H9 (cell line): ENCODE measurements around the gene SYNPO. TPM values are rescaled to one million over a fixed set of nuclear protein-coding genes. Genes with fewer than 3 reads are reported as not detected.

Experiments
- DNase-seq: peaks from one replicate; pipeline ENCODE4 v3.0.0-alpha.2; 2017
- H2AFZ ChIP-seq: one replicate; pipeline ENCODE4 v1.6.1; 2013; ENCODE audit warnings: mild to moderate bottlenecking, low read length, control low read depth, moderate library complexity
- H2AK5ac ChIP-seq: 2 replicates; pipeline ENCODE4 v1.6.1; 2013; ENCODE audit warnings: low read length, control low read depth, mixed read lengths; ENCODE audit not compliant: insufficient read length
- H2BK120ac ChIP-seq: one replicate; pipeline ENCODE4 v1.6.1; 2013; ENCODE audit warnings: low read depth, mild to moderate bottlenecking, low read length, control low read depth, inconsistent platforms; ENCODE audit not compliant: poor library complexity, severe bottlenecking
- H2BK12ac ChIP-seq: 2 replicates; pipeline ENCODE4 v1.6.1; 2013; ENCODE audit warnings: low read length, control low read depth, mixed read lengths, low read depth; ENCODE audit not compliant: insufficient read length
- H2BK15ac ChIP-seq: 2 replicates; pipeline ENCODE4 v1.6.1; 2013; ENCODE audit warnings: low read depth, low read length, control low read depth
- H2BK20ac ChIP-seq: one replicate; pipeline ENCODE4 v1.6.1; 2013; ENCODE audit warnings: low read depth, mild to moderate bottlenecking, low read length, control low read depth, inconsistent platforms; ENCODE audit not compliant: poor library complexity, severe bottlenecking
- H2BK5ac ChIP-seq: 2 replicates; pipeline ENCODE4 v1.6.1; 2013; ENCODE audit warnings: low read length, control low read depth, mixed read lengths; ENCODE audit not compliant: insufficient read length
- H3K14ac ChIP-seq: 2 replicates; pipeline ENCODE4 v1.6.1; 2013; ENCODE audit warnings: low read length, control low read depth; ENCODE audit not compliant: insufficient read depth
- H3K18ac ChIP-seq: 2 replicates; pipeline ENCODE4 v1.6.1; 2013; ENCODE audit warnings: low read depth, mild to moderate bottlenecking, mixed read lengths, low read length, control low read depth; ENCODE audit not compliant: insufficient read length
- H3K23ac ChIP-seq: 2 replicates; pipeline ENCODE4 v1.6.1; 2013; ENCODE audit warnings: low read length, control low read depth, mixed read lengths, low read depth; ENCODE audit not compliant: insufficient read length
- H3K23me2 ChIP-seq: 2 replicates; pipeline ENCODE4 v1.6.1; 2013; ENCODE audit warnings: low read depth, mild to moderate bottlenecking, mixed read lengths, low read length, control low read depth; ENCODE audit not compliant: insufficient read length, poor library complexity, severe bottlenecking
- H3K27ac ChIP-seq: 2 replicates; pipeline ENCODE4 v1.5.1; 2013; ENCODE audit warnings: low read length, control low read depth, mixed read lengths, low read depth; ENCODE audit not compliant: insufficient read length
- H3K27me3 ChIP-seq: 2 replicates; pipeline ENCODE4 v1.6.1; 2013; ENCODE audit warnings: low read length, control low read depth, inconsistent platforms; ENCODE audit not compliant: insufficient read depth
- H3K4ac ChIP-seq: 2 replicates; pipeline ENCODE4 v1.6.1; 2013; ENCODE audit warnings: low read depth, mild to moderate bottlenecking, control low read depth, inconsistent platforms, low read length, moderate library complexity
- H3K4me1 ChIP-seq: 2 replicates; pipeline ENCODE4 v1.6.1; 2013; ENCODE audit warnings: low read length, control low read depth, inconsistent platforms; ENCODE audit not compliant: insufficient read depth
- H3K4me2 ChIP-seq: 2 replicates; pipeline ENCODE4 v1.6.1; 2013; ENCODE audit warnings: low read length, control low read depth, mixed read lengths; ENCODE audit not compliant: insufficient read length, insufficient read depth
- H3K56ac ChIP-seq: 2 replicates; pipeline ENCODE4 v1.6.1; 2013; ENCODE audit warnings: low read depth, mild to moderate bottlenecking, mixed read lengths, low read length, control low read depth; ENCODE audit not compliant: insufficient read length
- H3K79me1 ChIP-seq: 2 replicates; pipeline ENCODE4 v1.6.1; 2013; ENCODE audit warnings: low read depth, mild to moderate bottlenecking, moderate library complexity, low read length, control low read depth, inconsistent platforms; ENCODE audit not compliant: insufficient read depth, poor library complexity, severe bottlenecking
- H3K79me2 ChIP-seq: 2 replicates; pipeline ENCODE4 v1.6.1; 2013; ENCODE audit warnings: low read length, control low read depth, inconsistent platforms; ENCODE audit not compliant: insufficient read depth
- H3K9ac ChIP-seq: 2 replicates; pipeline ENCODE4 v1.6.1; 2013; ENCODE audit warnings: low read length, control low read depth, mixed read lengths; ENCODE audit not compliant: insufficient read length; ENCODE audit errors: extremely low read depth
- H3K9me3 ChIP-seq: one replicate; pipeline ENCODE4 v1.6.1; 2013; ENCODE audit warnings: low read depth, low read length, inconsistent platforms; ENCODE audit not compliant: control insufficient read depth
- H3T11ph ChIP-seq: one replicate; pipeline ENCODE4 v1.6.1; 2013; ENCODE audit warnings: mild to moderate bottlenecking, low read length, control low read depth, inconsistent platforms
- H4K20me1 ChIP-seq: one replicate; pipeline ENCODE4 v1.6.1; 2013; ENCODE audit not compliant: control insufficient read depth, insufficient read length, insufficient read depth
- H4K5ac ChIP-seq: 2 replicates; pipeline ENCODE4 v1.6.1; 2013; ENCODE audit warnings: low read depth, mild to moderate bottlenecking, mixed read lengths, low read length, control low read depth; ENCODE audit not compliant: insufficient read length
- H4K8ac ChIP-seq: replicated peaks from 2 replicates; pipeline ENCODE4 v1.6.1; 2013; ENCODE audit warnings: low read length, control low read depth, mixed read lengths, low read depth; ENCODE audit not compliant: insufficient read length
- H4K91ac ChIP-seq: 2 replicates; pipeline ENCODE4 v1.6.1; 2013; ENCODE audit warnings: low read depth, mild to moderate bottlenecking, moderate library complexity, mixed read lengths, low read length, control low read depth; ENCODE audit not compliant: insufficient read length
- H3K27ac Mint-ChIP-seq, 3 experiments: 2 replicates in 2 of 3; 3 replicates in 1 of 3; pipeline ENCODE4 v1.8.0; 2020 to 2021; ENCODE audit warnings: mixed read lengths in 3 of 3, mild to moderate bottlenecking in 1 of 3, moderate library complexity in 1 of 3
- H3K27me3 Mint-ChIP-seq: 2 replicates; pipeline ENCODE4 v1.8.0; 2021; ENCODE audit warnings: low read depth, mild to moderate bottlenecking, moderate library complexity, mixed read lengths
- H3K36me3 Mint-ChIP-seq, 3 experiments: 2 replicates in 2 of 3; 3 replicates in 1 of 3; pipeline ENCODE4 v1.8.0; 2020 to 2021; ENCODE audit warnings: low read depth in 3 of 3, mixed read lengths in 3 of 3; ENCODE audit not compliant: insufficient read depth in 1 of 3
- H3K4me1 Mint-ChIP-seq, 2 experiments: 2 replicates each; pipeline ENCODE4 v1.8.0; 2020; ENCODE audit warnings: mixed read lengths in 2 of 2
- H3K4me3 Mint-ChIP-seq, 2 experiments: 2 replicates in 1 of 2; 3 replicates in 1 of 2; pipeline ENCODE4 v1.8.0; 2020 to 2021; ENCODE audit warnings: mild to moderate bottlenecking in 2 of 2, mixed read lengths in 2 of 2, moderate library complexity in 1 of 2
- H3K9me3 Mint-ChIP-seq, 2 experiments: 2 replicates in 1 of 2; 3 replicates in 1 of 2; pipeline ENCODE4 v1.8.0; 2020; ENCODE audit warnings: mild to moderate bottlenecking in 2 of 2, mixed read lengths in 2 of 2, moderate library complexity in 1 of 2
- CTCF ChIP-seq: fragments of 200-600 bp; sonication (generic); conservative IDR thresholded peaks from 3 replicates; pipeline ENCODE4 v1.8.0; 2021; ENCODE audit warnings: antibody characterized with exemption, mild to moderate bottlenecking
- WGBS: extraction: QIAGEN DNeasy Blood & Tissue Kit; methylation state at CpG from one replicate; pipeline ENCODE4 v1.1.7; 2013; ENCODE audit warnings: missing lambda C conversion rate, low lambda C conversion rate, mixed read lengths; ENCODE audit not compliant: insufficient read length; ENCODE audit errors: extremely low coverage; 5-methylcytosine and 5-hydroxymethylcytosine counted together
- total RNA-seq: library from RNA; stranded (reverse); gene quantifications from 2 replicates; pipeline ENCODE4 v1.2.1, GENCODE V29; 2021

SYNPO gene
- total RNA-seq, 1 experiment from 2014 or later = 1.7 TPM

- no peak overlapping the region for H3K27ac ChIP-seq
- WGBS = no CpG with 5 or more reads among the region's 6 CpGs
- peaks cover 0 to 22% of the 10 kb centered on the region in 2 experiments; a peak in 3 of 4 replicates for H3K4me1 Mint-ChIP-seq
Measured at GRCh38 chr5:150630016-150630415, 10.4 kb upstream of the SYNPO start.

More at GRCh38 chr5:150630016-150630415, 10.4 kb upstream of the SYNPO start:
- Histone ChIP-seq H2BK120ac (no peak overlapping the region), H4K20me1 (no peaks in the 10 kb centered on the region), H3K9ac (no peak overlapping the region), H3K79me1 (no peaks in the 10 kb centered on the region), H2BK15ac (no peak overlapping the region), H3K56ac (no peak overlapping the region), H3K4me2 (no peak overlapping the region), H3K14ac (no peak overlapping the region), H4K5ac (no peak overlapping the region), H4K8ac (no peak overlapping the region), H3T11ph (no peak overlapping the region), H3K4ac (no peak overlapping the region), H2AFZ (no peak overlapping the region), H4K91ac (no peak overlapping the region), H2AK5ac (no peak overlapping the region), H3K9me3 (no peaks in the 10 kb centered on the region), H3K23me2 (peaks cover under 1% of the 10 kb centered on the region), H3K27me3 (no peaks in the 10 kb centered on the region; the same call in 1 of the 2 replicates), H2BK20ac (no peak overlapping the region), H3K79me2 (no peaks in the 10 kb centered on the region), H3K4me1 (no peaks in the 10 kb centered on the region), H3K18ac (no peak overlapping the region), H2BK5ac (no peak overlapping the region), H3K23ac (no peak overlapping the region), H2BK12ac (no peak overlapping the region)
- Mint-ChIP-seq H3K27me3 (peaks cover 15% of the 10 kb centered on the region), H3K9me3 (peaks cover 0 to 2% of the 10 kb centered on the region in 2 experiments; a peak in 2 of 5 replicates), H3K36me3 (no peaks in the 10 kb centered on the region), H3K4me3 (no peak overlapping the region), H3K27ac (no peak overlapping the region)
- TF ChIP-seq CTCF = no peak
- DNase-seq = no peak
